HepG2 (cell line): ENCODE results near the gene TMEM165. TPM values are rescaled to one million over a fixed set of nuclear protein-coding genes. Genes with fewer than 3 reads are reported as not detected.

Source experiments
- AHDC1 ChIP-seq: sonication (generic); formaldehyde crosslinking; IDR thresholded peaks from 2 replicates; pipeline ENCODE4 v1.5.1; 2020; ENCODE audit warnings: mild to moderate bottlenecking, missing genetic modification reagents, borderline replicate concordance
- ATF5 ChIP-seq: sonication (generic); formaldehyde crosslinking; IDR thresholded peaks from 2 replicates; pipeline ENCODE4 v1.4.0; 2020; ENCODE audit warnings: mild to moderate bottlenecking, low read depth, missing genetic modification reagents
- BORCS8-MEF2B ChIP-seq: sonication (generic); formaldehyde crosslinking; IDR thresholded peaks from 2 replicates; pipeline ENCODE4 v1.8.0; 2022; ENCODE audit warnings: mild to moderate bottlenecking, missing genetic modification reagents
- DZIP1 ChIP-seq: sonication (generic); formaldehyde crosslinking; IDR thresholded peaks from 2 replicates; pipeline ENCODE4 v1.5.0; 2020; ENCODE audit warnings: mild to moderate bottlenecking, missing genetic modification reagents
- FOXK1 ChIP-seq: sonication (generic); formaldehyde crosslinking; IDR thresholded peaks from 2 replicates; pipeline ENCODE4 v1.4.0; 2020; ENCODE audit warnings: low read depth, missing genetic modification reagents, borderline replicate concordance
- KDM3A ChIP-seq: IDR thresholded peaks from 2 replicates; pipeline ENCODE4 v1.6.1; 2018; ENCODE audit warnings: low read depth, missing compliant biosample characterization
- MIER3 ChIP-seq: IDR thresholded peaks from 2 replicates; pipeline ENCODE4 v1.6.1; 2016; ENCODE audit warnings: missing compliant biosample characterization, borderline replicate concordance
- NPAS2 ChIP-seq: sonication (generic); formaldehyde crosslinking; IDR thresholded peaks from 2 replicates; pipeline ENCODE4 v1.8.0; 2022; ENCODE audit warnings: mild to moderate bottlenecking, missing genetic modification reagents, borderline replicate concordance
- PAXIP1 ChIP-seq: sonication (generic); formaldehyde crosslinking; conservative IDR thresholded peaks from 2 replicates; pipeline ENCODE4 v1.4.0; 2020; ENCODE audit warnings: mild to moderate bottlenecking, missing genetic modification reagents, moderate library complexity
- POLR2A ChIP-seq, 2 experiments: IDR thresholded peaks; 2 replicates each; pipeline ENCODE4 v1.6.1; 2011; ENCODE audit warnings: low read depth in 2 of 2, low read length in 2 of 2, mild to moderate bottlenecking in 1 of 2, moderate library complexity in 1 of 2; ENCODE audit not compliant: insufficient read depth in 1 of 2
- RFXAP ChIP-seq: sonication (generic); formaldehyde crosslinking; IDR thresholded peaks from 2 replicates; pipeline ENCODE4 v1.4.0; 2020; ENCODE audit warnings: missing genetic modification reagents, borderline replicate concordance
- ZBTB42 ChIP-seq: sonication (generic); formaldehyde crosslinking; IDR thresholded peaks from 2 replicates; pipeline ENCODE4 v1.5.0; 2020; ENCODE audit warnings: mild to moderate bottlenecking, missing genetic modification reagents
- polyA plus RNA-seq, 8 experiments: library from polyadenylated mRNA; depleted of rRNA in 3 of 8; stranded (reverse) in 7 of 8; unstranded in 1 of 8; fragments of >200 nt; fragmentation: Illumina TruSeq in 4 of 8; extraction: Trizol in 4 of 8; gene quantifications; 2 replicates each; pipeline versions ENCODE4 v1.2.1 to v1.2.3, GENCODE V29; 2011 to 2016; ENCODE audit warnings: low read depth in 4 of 8, missing spikeins in 1 of 8, mixed read lengths in 1 of 8; ENCODE audit not compliant: insufficient read depth in 1 of 8
- total RNA-seq, 5 experiments: library from RNA; depleted of rRNA; stranded (reverse); fragments of >200 nt; fragmentation: Illumina TruSeq; extraction: Trizol; gene quantifications; 2 replicates each; pipeline ENCODE4 v1.2.3, GENCODE V29; 2016; ENCODE audit warnings: low read depth in 1 of 5

Gene TMEM165
- total and polyA plus RNA-seq, 2 of the 13 experiments (the other 11 are each of a cell fraction or from before 2014, with no cell fraction given), result 54.6 to 103 TPM

- no peak for TF ChIP-seq PAXIP1
- no peak for TF ChIP-seq FOXK1 (CRISPR knock-in tag)
- TF ChIP-seq ATF5 (CRISPR knock-in tag), result no peak
- TF ChIP-seq KDM3A (CRISPR knock-in tag), result no peak
- peak; percentile 50; the same call in 1 of the 2 replicates for TF ChIP-seq ZBTB42 (CRISPR knock-in tag)
- TF ChIP-seq MIER3 (CRISPR knock-in tag), result no peak
- peak in 1 of 2 experiments; percentile 38; a peak in 1 of 4 replicates for TF ChIP-seq POLR2A (IDR thresholded peaks at IDR 0.05; ENCODE audit: insufficient read depth in 1 of 2, low read depth in 2 of 2, low read length in 2 of 2)
- no peak for TF ChIP-seq BORCS8-MEF2B (CRISPR knock-in tag)
- TF ChIP-seq AHDC1 (CRISPR knock-in tag), result no peak
- no peak for TF ChIP-seq DZIP1 (CRISPR knock-in tag)
- TF ChIP-seq RFXAP (CRISPR knock-in tag), result no peak
- 0 out of 2 replicates have a peak, but pooled peaks have one; percentile 62 for TF ChIP-seq NPAS2 (CRISPR knock-in tag)
Measured at GRCh38 chr4:55396308-55397125, 760 bp downstream of the TMEM165 start (continued).
